GM12878 (cell line): ENCODE results near the gene RAB4B. TPM values are rescaled to one million over a fixed set of nuclear protein-coding genes. Genes with fewer than 3 reads are reported as not detected.
"Not testable (repeated sequence)": the region's sequence is repeated elsewhere in the genome, so short reads cannot be mapped to it uniquely, and the experiment has no call there.

Experiments used
- ATAC-seq: fragments of 200-7000 bp; cut with Tn5 transposase; 3 replicates; pipeline ENCODE4 v1.9.1; 2020; ENCODE audit warnings: mild to moderate bottlenecking, moderate library complexity
- BruUV-seq: library from RNA; stranded (reverse); fragments of 400-500 nt; replicated peaks from 2 replicates; lab custom pipeline; 2021; lab: Mats Ljungman, UMichigan
- CTCF ChIA-PET: fragments of 300-600 bp; sonication (Branson Sonifier 250); formaldehyde crosslinking; extraction: SDS; loops from one replicate; lab custom pipeline; 2021; ENCODE audit warnings: inconsistent platforms; lab: Yijun Ruan, JAX
- POLR2A ChIA-PET: fragments of 350-600 bp; formaldehyde crosslinking; extraction: SDS; loops from one replicate; lab custom pipeline; 2021; ENCODE audit warnings: inconsistent platforms; lab: Charles Lee
- RAD21 ChIA-PET: fragments of 300-600 bp; sonication (Branson Sonifier 250); formaldehyde crosslinking; loops from one replicate; lab custom pipeline; 2023; ENCODE audit warnings: antibody characterized with exemption; ENCODE audit not compliant: unreplicated experiment; lab: Charles Lee
- SMC1A ChIA-PET: fragments of 300-600 bp; sonication (Branson Sonifier 250); formaldehyde crosslinking; loops from one replicate; lab custom pipeline; 2023; ENCODE audit not compliant: unreplicated experiment, uncharacterized antibody; lab: Charles Lee
- DNase-seq: peaks from one replicate; pipeline ENCODE4 v3.0.0-alpha.2; 2011; ENCODE audit warnings: low read depth, low spot score
- FAIRE-seq: peaks from 3 replicates; lab custom pipeline; 2011; peaks lifted over from hg19 to GRCh38; lab: Jason Lieb, UNC
- H2AFZ ChIP-seq: 2 replicates; pipeline ENCODE4 v1.6.0; 2011; ENCODE audit warnings: low read depth, low read length, control low read depth; ENCODE audit not compliant: control insufficient read depth
- H3K27ac ChIP-seq: 2 replicates; pipeline ENCODE4 v1.5.1; 2011; ENCODE audit warnings: control low read depth; ENCODE audit not compliant: control insufficient read depth, insufficient read depth
- H3K27me3 ChIP-seq, 2 experiments: replicated peaks in 1 of 2; 2 replicates each; pipeline versions ENCODE4 v1.6.0 to v1.6.1; 2011; ENCODE audit warnings: low read length in 1 of 2; ENCODE audit not compliant: control insufficient read depth in 2 of 2, insufficient read depth in 2 of 2
- H3K36me3 ChIP-seq, 2 experiments: 2 replicates each; pipeline ENCODE4 v1.5.1; 2011; ENCODE audit warnings: low read length in 1 of 2; ENCODE audit not compliant: control insufficient read depth in 2 of 2, insufficient read depth in 2 of 2
- H3K4me1 ChIP-seq: 2 replicates; pipeline ENCODE4 v1.6.1; 2011; ENCODE audit warnings: mild to moderate bottlenecking, low read length, moderate library complexity, mixed read lengths; ENCODE audit not compliant: control insufficient read depth, insufficient read depth
- H3K4me2 ChIP-seq: 2 replicates; pipeline ENCODE4 v1.6.0; 2011; ENCODE audit warnings: control low read depth; ENCODE audit not compliant: control insufficient read depth, insufficient read depth
- H3K4me3 ChIP-seq: fragments of 200-600 bp; sonication (generic); 2 replicates; pipeline ENCODE4 v1.5.1; 2016
- H3K79me2 ChIP-seq: 2 replicates; pipeline ENCODE4 v1.6.0; 2011; ENCODE audit warnings: low read length; ENCODE audit not compliant: control insufficient read depth, insufficient read depth
- H3K9ac ChIP-seq: 2 replicates; pipeline ENCODE4 v1.8.0; 2011; ENCODE audit warnings: low read length, control low read depth, mixed read lengths; ENCODE audit not compliant: control insufficient read depth, insufficient read depth
- H3K9me3 ChIP-seq: replicated peaks from 3 replicates; pipeline ENCODE4 v1.5.1; 2011; ENCODE audit warnings: mild to moderate bottlenecking, low read length; ENCODE audit not compliant: control insufficient read depth, insufficient read depth
- H4K20me1 ChIP-seq: 2 replicates; pipeline ENCODE4 v1.6.0; 2011; ENCODE audit not compliant: control insufficient read depth, insufficient read depth
- CHD1 ChIP-seq: IDR thresholded peaks from 2 replicates; pipeline ENCODE4 v1.6.1; 2012; ENCODE audit warnings: low read depth, low read length, improper control_type of control experiment
- GABPA ChIP-seq: IDR thresholded peaks from 2 replicates; pipeline ENCODE4 v1.6.1; 2014; ENCODE audit warnings: antibody characterized with exemption, low read depth, mild to moderate bottlenecking, inconsistent platforms
- GATAD2B ChIP-seq: fragments of 450-650 bp; conservative IDR thresholded peaks from 2 replicates; pipeline ENCODE4 v1.6.1; 2017; ENCODE audit warnings: low read depth, mild to moderate bottlenecking, moderate library complexity
- JUND ChIP-seq: IDR thresholded peaks from 2 replicates; pipeline ENCODE4 v1.6.1; 2012; ENCODE audit warnings: low read depth, mild to moderate bottlenecking, low read length, improper control_type of control experiment, moderate library complexity
- NFXL1 ChIP-seq: fragments of 450-650 bp; IDR thresholded peaks from 2 replicates; pipeline ENCODE4 v1.6.1; 2017; ENCODE audit warnings: antibody characterized with exemption, mild to moderate bottlenecking, borderline replicate concordance
- NR2C2 ChIP-seq: IDR thresholded peaks from 2 replicates; pipeline ENCODE4 v1.6.1; 2011; ENCODE audit warnings: borderline replicate concordance, low read depth; ENCODE audit not compliant: control insufficient read depth, insufficient read length
- PAX5 ChIP-seq: IDR thresholded peaks from 2 replicates; pipeline ENCODE4 v1.6.1; 2011; ENCODE audit warnings: low read depth, low read length, borderline replicate concordance
- RUNX3 ChIP-seq: IDR thresholded peaks from 2 replicates; pipeline ENCODE4 v1.6.1; 2012; ENCODE audit warnings: low read length, inconsistent platforms
- WGBS: methylation state at CpG from one replicate; pipeline ENCODE4 v1.1.6; 2016; ENCODE audit warnings: low lambda C conversion rate; ENCODE audit not compliant: insufficient replicate concordance, insufficient coverage; ENCODE audit errors: missing lambda C conversion rate; 5-methylcytosine and 5-hydroxymethylcytosine counted together
- in situ Hi-C: fragments of 300-500 bp; cut with MboI; formaldehyde crosslinking; loops from 9 replicates; pipeline ENCODE4 v1.14.3; 2018; ENCODE audit warnings: mixed read lengths
- intact Hi-C: fragments of 100-400 bp; cut with micrococcal nuclease; formaldehyde crosslinking; loops from one replicate; pipeline ENCODE4 v1.14.2; 2022; ENCODE audit not compliant: unreplicated experiment
- polyA plus RNA-seq, 11 experiments: library from polyadenylated mRNA; depleted of rRNA in 4 of 11; unstranded in 6 of 11; stranded (reverse) in 5 of 11; fragments of >200 nt; fragmentation: Nextera tagmentation in 4 of 11; fragmentation: Illumina TruSeq in 1 of 11; extraction: Ambion mirVana in 4 of 11; extraction: Trizol in 1 of 11; gene quantifications; 1 replicate in 1 of 11; 2 replicates in 10 of 11; pipeline versions ENCODE4 v1.2.1 to v1.2.3, GENCODE V29; 2011 to 2016; ENCODE audit warnings: inconsistent platforms in 2 of 11, missing spikeins in 2 of 11, low read depth in 1 of 11
- total RNA-seq, 4 experiments: library from RNA; depleted of rRNA in 3 of 4; stranded (reverse); fragments of >200 nt in 3 of 4; fragmentation: Illumina TruSeq in 1 of 4; extraction: Trizol in 1 of 4; gene quantifications; 2 replicates each; pipeline versions ENCODE4 v1.2.1 to v1.2.3, GENCODE V29; 2013 to 2021
- TF ChIP-seq, protein P1 (sequence below): fragments of 450-650 bp; formaldehyde crosslinking; IDR thresholded peaks from 2 replicates; pipeline ENCODE4 v1.5.0; 2022; ENCODE audit warnings: mild to moderate bottlenecking, missing genetic modification characterization
- TF ChIP-seq, protein P2 (sequence below): fragments of 450-650 bp; IDR thresholded peaks from 2 replicates; pipeline ENCODE4 v1.6.1; 2017; ENCODE audit warnings: mild to moderate bottlenecking

RAB4B gene
- total and polyA plus RNA-seq, 10 of the 15 experiments (the other 5 are each of a cell fraction or from before 2014, with no cell fraction given) = 0.60 to 51.5 (median 27.7) TPM

DNA sequence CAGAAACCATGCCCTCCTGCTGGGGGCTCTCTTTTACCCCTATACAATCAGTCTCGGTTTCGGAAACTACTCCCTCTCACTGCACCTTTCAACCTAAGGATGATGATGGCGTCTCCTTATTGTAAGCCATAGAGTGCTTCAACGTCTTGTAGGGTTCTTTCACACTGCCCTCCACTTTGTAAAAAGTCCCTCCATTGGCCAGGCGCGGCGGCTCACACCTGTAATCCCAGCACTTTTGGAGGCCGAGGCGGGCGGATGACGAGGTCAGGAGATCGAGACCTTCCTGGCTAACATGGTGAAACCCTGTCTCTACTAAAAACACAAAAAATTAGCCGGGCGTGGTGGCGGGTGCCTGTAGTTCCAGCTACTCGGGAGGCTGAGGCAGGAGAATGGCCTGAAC, 52.7 kb downstream of the RAB4B start:
- H3K4me2 ChIP-seq, FAIRE-seq, H3K4me1 ChIP-seq, H3K4me3 ChIP-seq, H3K27ac ChIP-seq, H4K20me1 ChIP-seq, SMC1A ChIA-PET, in situ Hi-C loops, BruUV-seq, H3K9ac ChIP-seq, H3K36me3 ChIP-seq, H3K27me3 ChIP-seq, ATAC-seq, H3K79me2 ChIP-seq, H3K9me3 ChIP-seq, H2AFZ ChIP-seq, POLR2A ChIA-PET, RAD21 ChIA-PET, DNase-seq, intact Hi-C loops: not testable (repeated sequence)
- CTCF ChIA-PET = interaction anchor here (1.0 kb wide), 1 partner anchor 10 kb away, joined by 3 read pairs; no protein-coding TSS in a partner anchor
- 82% methylated on average over 16 of the region's 16 CpGs for WGBS

DNA sequence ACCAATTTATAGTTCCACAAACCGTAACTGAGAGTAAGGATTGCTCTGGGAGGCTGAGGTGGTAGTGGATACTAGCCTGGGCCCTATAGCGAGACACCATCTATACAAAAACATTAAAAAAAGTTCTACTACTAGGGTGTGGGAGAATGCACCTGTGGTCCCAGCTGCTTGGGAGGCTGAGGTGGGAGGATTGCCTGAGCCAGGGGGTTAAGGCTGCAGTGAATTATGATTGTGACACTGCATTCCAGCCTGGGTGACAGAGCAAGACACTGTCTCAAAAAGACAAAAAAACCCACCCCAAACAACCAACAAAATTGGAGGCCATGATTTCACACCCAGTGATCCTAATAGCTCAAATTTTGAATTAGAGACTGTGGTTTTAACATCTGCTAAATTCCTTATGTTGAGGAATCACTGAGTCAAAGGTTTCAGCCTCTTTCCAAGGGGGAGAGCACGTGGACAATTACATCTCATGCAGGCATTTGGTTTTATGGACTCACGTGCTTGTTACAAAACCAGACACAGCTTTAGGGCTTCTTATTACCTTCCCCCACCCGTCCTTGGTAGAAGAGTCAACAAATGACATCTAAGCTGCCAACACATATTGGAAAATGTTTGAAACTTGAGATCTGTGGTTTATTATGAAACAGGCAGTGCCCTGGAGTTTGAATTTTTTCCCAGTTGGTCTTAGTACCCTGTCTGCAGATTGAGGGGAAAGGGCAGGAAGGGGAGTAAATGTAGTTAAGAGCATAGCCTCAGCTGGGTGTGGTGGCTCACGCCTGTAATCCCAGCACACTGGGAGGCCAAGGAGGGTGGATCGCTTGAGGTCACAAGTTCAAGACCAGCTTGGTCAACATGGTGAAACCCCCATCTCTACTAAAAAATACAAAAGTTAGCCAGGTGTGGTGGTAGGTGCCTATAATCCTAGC, 53.7 kb downstream of the RAB4B start:
- 39% methylated on average over 7 of the region's 7 CpGs for WGBS
- Histone ChIP-seq H3K4me1 (no peaks in the 10 kb centered on the region), H3K36me3 (no peaks in the 10 kb centered on the region), H2AFZ (no peak overlapping the region), H3K79me2 (no peaks in the 10 kb centered on the region), H3K4me3 (no peak overlapping the region), H3K27me3 (no peaks in the 10 kb centered on the region), H3K9ac (no peak overlapping the region), H3K9me3 (no peaks in the 10 kb centered on the region), H4K20me1 (no peaks in the 10 kb centered on the region), H3K27ac (no peak overlapping the region), H3K4me2 (no peak overlapping the region)
- no peak for FAIRE-seq
- no peak for DNase-seq
- ChIA-PET POLR2A (no interaction called here), CTCF (interaction anchor here (0.8 to 1.0 kb wide), 3 partner anchors 11 to 1353 kb away, joined by 3 to 4 read pairs (median 3); no protein-coding TSS in a partner anchor), RAD21 (interaction anchor here (0.6 to 0.7 kb wide), 2 partner anchors 247 to 534 kb away, joined by 3 to 4 read pairs; no protein-coding TSS in a partner anchor), SMC1A (no interaction called here)
- intact Hi-C loops (no loop called here), in situ Hi-C loops (no loop called here)
- ATAC-seq = no peak
- no TSS peak for BruUV-seq
- TF ChIP-seq NR2C2 = no peak
- no peak for TF ChIP-seq RUNX3
- TF ChIP-seq PAX5 = no peak
- TF ChIP-seq, protein P1, sequence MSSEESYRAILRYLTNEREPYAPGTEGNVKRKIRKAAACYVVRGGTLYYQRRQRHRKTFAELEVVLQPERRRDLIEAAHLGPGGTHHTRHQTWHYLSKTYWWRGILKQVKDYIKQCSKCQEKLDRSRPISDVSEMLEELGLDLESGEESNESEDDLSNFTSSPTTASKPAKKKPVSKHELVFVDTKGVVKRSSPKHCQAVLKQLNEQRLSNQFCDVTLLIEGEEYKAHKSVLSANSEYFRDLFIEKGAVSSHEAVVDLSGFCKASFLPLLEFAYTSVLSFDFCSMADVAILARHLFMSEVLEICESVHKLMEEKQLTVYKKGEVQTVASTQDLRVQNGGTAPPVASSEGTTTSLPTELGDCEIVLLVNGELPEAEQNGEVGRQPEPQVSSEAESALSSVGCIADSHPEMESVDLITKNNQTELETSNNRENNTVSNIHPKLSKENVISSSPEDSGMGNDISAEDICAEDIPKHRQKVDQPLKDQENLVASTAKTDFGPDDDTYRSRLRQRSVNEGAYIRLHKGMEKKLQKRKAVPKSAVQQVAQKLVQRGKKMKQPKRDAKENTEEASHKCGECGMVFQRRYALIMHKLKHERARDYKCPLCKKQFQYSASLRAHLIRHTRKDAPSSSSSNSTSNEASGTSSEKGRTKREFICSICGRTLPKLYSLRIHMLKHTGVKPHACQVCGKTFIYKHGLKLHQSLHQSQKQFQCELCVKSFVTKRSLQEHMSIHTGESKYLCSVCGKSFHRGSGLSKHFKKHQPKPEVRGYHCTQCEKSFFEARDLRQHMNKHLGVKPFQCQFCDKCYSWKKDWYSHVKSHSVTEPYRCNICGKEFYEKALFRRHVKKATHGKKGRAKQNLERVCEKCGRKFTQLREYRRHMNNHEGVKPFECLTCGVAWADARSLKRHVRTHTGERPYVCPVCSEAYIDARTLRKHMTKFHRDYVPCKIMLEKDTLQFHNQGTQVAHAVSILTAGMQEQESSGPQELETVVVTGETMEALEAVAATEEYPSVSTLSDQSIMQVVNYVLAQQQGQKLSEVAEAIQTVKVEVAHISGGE (CRISPR knock-in tag) = no peak
- TF ChIP-seq GATAD2B = no peak
- TF ChIP-seq JUND = no peak
- TF ChIP-seq, protein P2, sequence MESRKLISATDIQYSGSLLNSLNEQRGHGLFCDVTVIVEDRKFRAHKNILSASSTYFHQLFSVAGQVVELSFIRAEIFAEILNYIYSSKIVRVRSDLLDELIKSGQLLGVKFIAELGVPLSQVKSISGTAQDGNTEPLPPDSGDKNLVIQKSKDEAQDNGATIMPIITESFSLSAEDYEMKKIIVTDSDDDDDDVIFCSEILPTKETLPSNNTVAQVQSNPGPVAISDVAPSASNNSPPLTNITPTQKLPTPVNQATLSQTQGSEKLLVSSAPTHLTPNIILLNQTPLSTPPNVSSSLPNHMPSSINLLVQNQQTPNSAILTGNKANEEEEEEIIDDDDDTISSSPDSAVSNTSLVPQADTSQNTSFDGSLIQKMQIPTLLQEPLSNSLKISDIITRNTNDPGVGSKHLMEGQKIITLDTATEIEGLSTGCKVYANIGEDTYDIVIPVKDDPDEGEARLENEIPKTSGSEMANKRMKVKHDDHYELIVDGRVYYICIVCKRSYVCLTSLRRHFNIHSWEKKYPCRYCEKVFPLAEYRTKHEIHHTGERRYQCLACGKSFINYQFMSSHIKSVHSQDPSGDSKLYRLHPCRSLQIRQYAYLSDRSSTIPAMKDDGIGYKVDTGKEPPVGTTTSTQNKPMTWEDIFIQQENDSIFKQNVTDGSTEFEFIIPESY = no peak
- no peak for TF ChIP-seq CHD1
- no peak for TF ChIP-seq GABPA
- no peak for TF ChIP-seq NFXL1
